CD14-positive monocyte (primary cell): ENCODE results near the gene ABHD17C. TPM values are rescaled to one million over a fixed set of nuclear protein-coding genes. Genes with fewer than 3 reads are reported as not detected.

Source experiments
- DNase-seq, 3 donors: peaks; one replicate each; pipeline ENCODE4 v3.0.0-alpha.2; 2011 to 2022
- H2AFZ ChIP-seq: 2 replicates; pipeline ENCODE4 v1.6.0; 2012; ENCODE audit warnings: mild to moderate bottlenecking, low read depth, low read length, inconsistent platforms; ENCODE audit not compliant: insufficient read depth, poor library complexity, severe bottlenecking
- H3K27ac ChIP-seq, 2 donors: 1 replicate in 1 of 2; 2 replicates in 1 of 2; pipeline ENCODE4 v1.5.1; 2012 to 2013; ENCODE audit warnings: low read length in 2 of 2, control low read depth in 1 of 2, inconsistent platforms in 1 of 2, low read depth in 1 of 2, mild to moderate bottlenecking in 1 of 2
- H3K27me3 ChIP-seq, 2 donors: one replicate each; pipeline versions ENCODE4 v1.6.0 to v1.6.1; 2011 to 2013; ENCODE audit warnings: low read length in 2 of 2; ENCODE audit not compliant: control insufficient read depth in 2 of 2, insufficient read depth in 2 of 2
- H3K36me3 ChIP-seq, 2 donors: replicated peaks in 1 of 2; 1 replicate in 1 of 2; 2 replicates in 1 of 2; pipeline versions ENCODE4 v1.5.1 to v1.6.1; 2012 to 2013; ENCODE audit warnings: low read length in 2 of 2, control low read depth in 1 of 2, inconsistent platforms in 1 of 2, mild to moderate bottlenecking in 1 of 2; ENCODE audit not compliant: insufficient read depth in 2 of 2, control insufficient read depth in 1 of 2
- H3K4me1 ChIP-seq, 2 donors: 1 replicate in 1 of 2; 2 replicates in 1 of 2; pipeline versions ENCODE4 v1.5.1 to v1.6.1; 2012 to 2013; ENCODE audit warnings: low read length in 2 of 2, control low read depth in 1 of 2, inconsistent platforms in 1 of 2, mild to moderate bottlenecking in 1 of 2, moderate library complexity in 1 of 2; ENCODE audit not compliant: insufficient read depth in 2 of 2, control insufficient read depth in 1 of 2
- H3K4me2 ChIP-seq: replicated peaks from 2 replicates; pipeline ENCODE3; 2012; ENCODE audit warnings: low read length, moderate library complexity, mild to moderate bottlenecking; ENCODE audit not compliant: poor library complexity, severe bottlenecking; ENCODE audit errors: extremely low read depth
- H3K4me3 ChIP-seq, 3 experiments: fragments of 200-600 bp in 1 of 3; sonication (generic) in 1 of 3; replicated peaks in 1 of 3; 1 replicate in 2 of 3; 2 replicates in 1 of 3; pipeline ENCODE4 v1.5.1; 2011 to 2013; ENCODE audit warnings: low read length in 3 of 3, mild to moderate bottlenecking in 3 of 3, control low read depth in 2 of 3, low read depth in 2 of 3, inconsistent platforms in 1 of 3, moderate library complexity in 1 of 3
- H3K79me2 ChIP-seq: 2 replicates; pipeline ENCODE4 v1.6.0; 2012; ENCODE audit warnings: mild to moderate bottlenecking, control low read depth, inconsistent platforms, low read length, moderate library complexity; ENCODE audit not compliant: insufficient read depth
- H3K9ac ChIP-seq: 2 replicates; pipeline ENCODE4 v1.6.0; 2017; ENCODE audit warnings: low read length, mild to moderate bottlenecking; ENCODE audit not compliant: insufficient read depth, poor library complexity, severe bottlenecking
- H3K9me3 ChIP-seq, 2 donors: replicated peaks in 1 of 2; 1 replicate in 1 of 2; 2 replicates in 1 of 2; pipeline versions ENCODE4 v1.5.1 to v1.6.1; 2012 to 2013; ENCODE audit warnings: low read length in 2 of 2, control low read depth in 1 of 2; ENCODE audit not compliant: control insufficient read depth in 1 of 2, insufficient read depth in 1 of 2
- H4K20me1 ChIP-seq: 2 replicates; pipeline ENCODE4 v1.6.0; 2012; ENCODE audit warnings: mild to moderate bottlenecking, low read length, control low read depth, moderate library complexity; ENCODE audit not compliant: insufficient read depth
- H3K27ac Mint-ChIP-seq, 7 donors: one replicate each; pipeline ENCODE4 v1.8.0; 2020; ENCODE audit warnings: mild to moderate bottlenecking in 7 of 7, mixed read lengths in 7 of 7, moderate library complexity in 6 of 7, inconsistent platforms in 2 of 7
- H3K27me3 Mint-ChIP-seq, 3 donors: one replicate each; pipeline ENCODE4 v1.8.0; 2021 to 2022; ENCODE audit warnings: low read depth in 3 of 3, mild to moderate bottlenecking in 3 of 3, mixed read lengths in 3 of 3, moderate library complexity in 3 of 3, inconsistent platforms in 1 of 3
- H3K36me3 Mint-ChIP-seq, 2 donors: one replicate each; pipeline ENCODE4 v1.8.0; 2020; ENCODE audit warnings: mixed read lengths in 2 of 2, inconsistent platforms in 1 of 2, mild to moderate bottlenecking in 1 of 2
- H3K4me1 Mint-ChIP-seq: one replicate; pipeline ENCODE4 v1.8.0; 2020; ENCODE audit warnings: mild to moderate bottlenecking, mixed read lengths
- H3K4me3 Mint-ChIP-seq, 2 donors: one replicate each; pipeline ENCODE4 v1.8.0; 2020; ENCODE audit warnings: mild to moderate bottlenecking in 2 of 2, mixed read lengths in 2 of 2, moderate library complexity in 1 of 2
- H3K9me3 Mint-ChIP-seq, 7 donors: one replicate each; pipeline ENCODE4 v1.8.0; 2020 to 2022; ENCODE audit warnings: mixed read lengths in 7 of 7, mild to moderate bottlenecking in 6 of 7, moderate library complexity in 6 of 7, inconsistent platforms in 2 of 7
- WGBS: methylation state at CpG from one replicate; pipeline ENCODE4 v1.1.5; 2013; ENCODE audit warnings: missing lambda C conversion rate; ENCODE audit not compliant: insufficient coverage; 5-methylcytosine and 5-hydroxymethylcytosine counted together
- intact Hi-C, 2 donors: fragments of 100-400 bp; cut with micrococcal nuclease; formaldehyde crosslinking; loops; one replicate each; pipeline versions ENCODE4 v1.15.0 to v1.15.1; 2023
- polyA plus RNA-seq, 3 donors: library from polyadenylated mRNA; depleted of rRNA in 1 of 3; unstranded in 2 of 3; stranded (reverse) in 1 of 3; fragments of 300-500 nt in 2 of 3; fragments of >200 nt in 1 of 3; fragmentation: Illumina TruSeq in 2 of 3; gene quantifications; 1 replicate in 2 of 3; 2 replicates in 1 of 3; pipeline ENCODE4 v1.2.3, GENCODE V29; 2012 to 2021
- TF ChIP-seq, protein P1 (sequence below): fragments of 200-600 bp; IDR thresholded peaks from one replicate; pipeline ENCODE4 v1.8.0; 2022; ENCODE audit warnings: antibody characterized with exemption, mild to moderate bottlenecking

Gene ABHD17C
- polyA plus RNA-seq, 3 donors, result 0.48 to 0.76 (median 0.68) TPM

DNA sequence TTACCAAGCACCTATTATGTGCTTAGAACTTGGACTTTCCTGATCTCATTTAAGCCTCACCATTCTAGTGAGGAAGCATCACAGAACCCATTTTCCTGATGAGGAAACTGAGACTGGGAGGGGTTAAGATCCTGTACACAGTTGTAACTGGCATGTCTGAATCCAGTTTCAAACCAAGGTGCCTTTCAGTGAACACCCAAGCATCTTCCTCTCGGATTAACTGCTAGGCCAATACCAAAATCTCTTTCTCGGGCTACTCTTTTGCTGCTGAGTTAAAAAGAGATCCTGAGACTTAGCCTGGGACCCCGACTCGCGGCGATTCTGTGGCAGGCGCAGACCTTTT, 83.5 kb downstream of the ABHD17C start:
- Histone ChIP-seq H4K20me1 (no peaks in the 10 kb centered on the region), H3K4me2 (peak overlapping the region; percentile 71), H3K9ac (no peak overlapping the region), H3K79me2 (no peaks in the 10 kb centered on the region), H3K4me3 (peak overlapping the region in 1 of 3 experiments; percentile 68), H3K4me1 (peaks cover 33 to 44% of the 10 kb centered on the region in 2 donors), H2AFZ (peak overlapping the region; percentile 31), H3K36me3 (no peaks in the 10 kb centered on the region), H3K27me3 (peaks cover 47 to 56% of the 10 kb centered on the region in 2 donors), H3K9me3 (peaks cover 12 to 22% of the 10 kb centered on the region in 2 donors), H3K27ac (no peak overlapping the region)
- TF ChIP-seq, protein P1, sequence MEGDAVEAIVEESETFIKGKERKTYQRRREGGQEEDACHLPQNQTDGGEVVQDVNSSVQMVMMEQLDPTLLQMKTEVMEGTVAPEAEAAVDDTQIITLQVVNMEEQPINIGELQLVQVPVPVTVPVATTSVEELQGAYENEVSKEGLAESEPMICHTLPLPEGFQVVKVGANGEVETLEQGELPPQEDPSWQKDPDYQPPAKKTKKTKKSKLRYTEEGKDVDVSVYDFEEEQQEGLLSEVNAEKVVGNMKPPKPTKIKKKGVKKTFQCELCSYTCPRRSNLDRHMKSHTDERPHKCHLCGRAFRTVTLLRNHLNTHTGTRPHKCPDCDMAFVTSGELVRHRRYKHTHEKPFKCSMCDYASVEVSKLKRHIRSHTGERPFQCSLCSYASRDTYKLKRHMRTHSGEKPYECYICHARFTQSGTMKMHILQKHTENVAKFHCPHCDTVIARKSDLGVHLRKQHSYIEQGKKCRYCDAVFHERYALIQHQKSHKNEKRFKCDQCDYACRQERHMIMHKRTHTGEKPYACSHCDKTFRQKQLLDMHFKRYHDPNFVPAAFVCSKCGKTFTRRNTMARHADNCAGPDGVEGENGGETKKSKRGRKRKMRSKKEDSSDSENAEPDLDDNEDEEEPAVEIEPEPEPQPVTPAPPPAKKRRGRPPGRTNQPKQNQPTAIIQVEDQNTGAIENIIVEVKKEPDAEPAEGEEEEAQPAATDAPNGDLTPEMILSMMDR, result no peak
- Mint-ChIP-seq H3K9me3 (peaks cover 2 to 21% (median 11%) of the 10 kb centered on the region in 7 donors), H3K4me1 (peaks cover 32% of the 10 kb centered on the region), H3K4me3 (peak overlapping the region in 1 of 2 donors; percentile 69), H3K27ac (no peak overlapping the region), H3K36me3 (peaks cover 7 to 12% of the 10 kb centered on the region in 2 donors), H3K27me3 (peaks cover 44 to 62% (median 61%) of the 10 kb centered on the region in 3 donors)
- WGBS, result 25% methylated on average over 7 of the region's 7 CpGs
- intact Hi-C loops, result loop anchor here (5.0 kb wide), 2 partner anchors 81 to 321 kb away; partner anchors contain the start of gene ABHD17C (in 1 of the 2)
- no peak for DNase-seq

DNA sequence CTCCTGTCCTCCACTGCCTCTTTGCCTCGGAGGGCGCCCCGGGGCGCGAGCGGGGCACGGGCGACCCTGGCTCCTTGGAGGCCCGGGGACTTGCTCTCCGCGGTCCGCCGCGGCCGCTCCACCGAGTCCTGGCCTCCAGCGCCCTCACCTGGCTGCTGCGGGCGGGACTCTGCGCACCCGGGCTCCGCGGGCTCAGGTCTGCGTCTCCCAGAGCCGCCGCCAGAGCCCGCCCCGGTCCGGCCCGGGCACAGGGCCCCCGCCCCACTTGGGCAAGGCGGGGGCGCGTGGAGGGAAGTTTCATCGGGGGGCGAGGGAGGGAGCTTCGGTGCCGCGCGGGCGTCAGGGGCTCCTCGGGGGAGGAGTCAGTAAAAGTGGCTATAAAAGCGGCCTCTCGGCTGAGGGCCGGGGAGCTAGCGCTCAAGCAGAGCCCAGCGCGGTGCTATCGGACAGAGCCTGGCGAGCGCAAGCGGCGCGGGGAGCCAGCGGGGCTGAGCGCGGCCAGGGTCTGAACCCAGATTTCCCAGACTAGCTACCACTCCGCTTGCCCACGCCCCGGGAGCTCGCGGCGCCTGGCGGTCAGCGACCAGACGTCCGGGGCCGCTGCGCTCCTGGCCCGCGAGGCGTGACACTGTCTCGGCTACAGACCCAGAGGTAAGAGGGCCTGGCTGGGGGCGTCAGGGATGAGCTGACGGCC, 84.0 kb downstream of the ABHD17C start, which contains the start of gene CEMIP:
Gene CEMIP, plus strand, starts transcription at position 407 of the 694 bp plus-strand sequence. CDS start 94,510 bp downstream, outside the sequence.
- TF ChIP-seq, protein P1, result peak; percentile 60
- Mint-ChIP-seq H3K27me3 (peaks cover 45 to 68% (median 66%) of the 10 kb centered on the region in 3 donors), H3K4me1 (peaks cover 32% of the 10 kb centered on the region), H3K36me3 (peaks cover 7 to 12% of the 10 kb centered on the region in 2 donors), H3K4me3 (peak within 1 kb of the TSS; percentile 55 to 94), H3K27ac (peak within 1 kb of the TSS in 1 of 7 donors; percentile 23), H3K9me3 (peaks cover 2 to 21% (median 11%) of the 10 kb centered on the region in 7 donors)
- peak within 1 kb of the TSS; percentile 3 to 68 (median 15) for H3K4me3 ChIP-seq
- H3K4me1 ChIP-seq, result peaks cover 33 to 44% of the 10 kb centered on the region in 2 donors
- H3K9me3 ChIP-seq, result peaks cover 12 to 22% of the 10 kb centered on the region in 2 donors
- no peaks in the 10 kb centered on the region for H3K79me2 ChIP-seq
- intact Hi-C loops, result loop anchor here (5.0 kb wide), 2 partner anchors 82 to 322 kb away; partner anchors contain the start of gene ABHD17C (in 1 of the 2)
- no peak within 1 kb of the TSS for H3K27ac ChIP-seq
- WGBS, result under 1% methylated on average over 73 of the region's 75 CpGs
- peak within 1 kb of the TSS; percentile 31 for H2AFZ ChIP-seq
- peak within 1 kb of the TSS; percentile 71 for H3K4me2 ChIP-seq
- no peaks in the 10 kb centered on the region for H4K20me1 ChIP-seq
- DNase-seq, result peak in 1 of 3 donors; percentile 32
- H3K27me3 ChIP-seq, result peaks cover 47 to 61% of the 10 kb centered on the region in 2 donors
- H3K9ac ChIP-seq, result no peak within 1 kb of the TSS
- H3K36me3 ChIP-seq, result no peaks in the 10 kb centered on the region
